ENCODE data around the gene AMY1A.
"Not testable (repeated sequence)": the region's sequence is repeated elsewhere in the genome, so short reads cannot be mapped to it uniquely, and the experiment has no call there.

DNA sequence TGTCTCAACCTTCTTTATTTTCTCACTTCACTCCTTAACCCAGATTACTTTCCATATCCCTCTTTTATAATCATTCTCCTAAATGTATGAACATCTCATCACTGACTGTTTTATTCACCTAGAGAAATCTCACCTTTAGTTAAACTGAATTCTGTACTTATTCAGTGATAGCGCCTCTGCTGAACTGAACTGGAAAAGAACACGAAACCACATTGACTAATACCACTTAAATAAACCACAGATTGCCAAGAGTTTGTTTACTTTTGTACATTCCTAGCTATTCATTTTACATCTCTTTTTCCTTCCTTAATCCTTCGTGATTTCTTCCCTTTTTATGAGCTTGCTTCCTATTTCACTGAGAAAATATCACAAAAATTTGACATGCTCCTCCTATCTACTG is 52.1 kb downstream of the AMY1A start:
- TF ChIP-seq, protein P1, sequence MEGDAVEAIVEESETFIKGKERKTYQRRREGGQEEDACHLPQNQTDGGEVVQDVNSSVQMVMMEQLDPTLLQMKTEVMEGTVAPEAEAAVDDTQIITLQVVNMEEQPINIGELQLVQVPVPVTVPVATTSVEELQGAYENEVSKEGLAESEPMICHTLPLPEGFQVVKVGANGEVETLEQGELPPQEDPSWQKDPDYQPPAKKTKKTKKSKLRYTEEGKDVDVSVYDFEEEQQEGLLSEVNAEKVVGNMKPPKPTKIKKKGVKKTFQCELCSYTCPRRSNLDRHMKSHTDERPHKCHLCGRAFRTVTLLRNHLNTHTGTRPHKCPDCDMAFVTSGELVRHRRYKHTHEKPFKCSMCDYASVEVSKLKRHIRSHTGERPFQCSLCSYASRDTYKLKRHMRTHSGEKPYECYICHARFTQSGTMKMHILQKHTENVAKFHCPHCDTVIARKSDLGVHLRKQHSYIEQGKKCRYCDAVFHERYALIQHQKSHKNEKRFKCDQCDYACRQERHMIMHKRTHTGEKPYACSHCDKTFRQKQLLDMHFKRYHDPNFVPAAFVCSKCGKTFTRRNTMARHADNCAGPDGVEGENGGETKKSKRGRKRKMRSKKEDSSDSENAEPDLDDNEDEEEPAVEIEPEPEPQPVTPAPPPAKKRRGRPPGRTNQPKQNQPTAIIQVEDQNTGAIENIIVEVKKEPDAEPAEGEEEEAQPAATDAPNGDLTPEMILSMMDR (IDR thresholded peaks at IDR 0.05) = not testable (repeated sequence)
- not testable (repeated sequence) for TF ChIP-seq EZH2 (IDR thresholded peaks at IDR 0.05; ENCODE audit: borderline replicate concordance, insufficient read depth, low read depth, low read length, poor library complexity, severe bottlenecking)

Data from B cell (primary cell).